GM03348 (cell line): ENCODE results near the gene TRIM66.
"Not testable (repeated sequence)": the region's sequence is repeated elsewhere in the genome, so short reads cannot be mapped to it uniquely, and the experiment has no call there.

Experiments used
- DNase-seq: peaks from one replicate; pipeline ENCODE4 v3.0.0; 2012; ENCODE audit warnings: low spot score

Gene TRIM66

DNA sequence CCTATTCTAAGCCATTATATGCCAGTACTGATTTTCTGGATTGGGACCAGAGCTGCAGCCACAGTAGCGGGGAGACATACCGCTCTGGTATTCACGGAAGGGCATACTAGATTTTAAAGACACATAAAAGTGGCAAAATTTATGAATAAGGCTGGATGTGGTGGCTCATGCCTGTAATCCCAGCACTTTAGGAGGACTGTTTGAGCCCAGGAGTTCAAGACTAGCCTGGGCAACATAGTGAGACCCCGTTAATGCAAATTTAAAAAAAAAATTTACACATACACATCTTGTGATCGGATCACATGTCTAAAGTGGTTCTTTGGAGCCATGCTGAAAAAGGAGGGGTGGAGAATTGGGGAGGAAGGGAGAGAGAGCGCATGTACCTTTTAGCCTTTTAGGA, 9.1 kb upstream of the TRIM66 start:
- DNase-seq = no peak

DNA sequence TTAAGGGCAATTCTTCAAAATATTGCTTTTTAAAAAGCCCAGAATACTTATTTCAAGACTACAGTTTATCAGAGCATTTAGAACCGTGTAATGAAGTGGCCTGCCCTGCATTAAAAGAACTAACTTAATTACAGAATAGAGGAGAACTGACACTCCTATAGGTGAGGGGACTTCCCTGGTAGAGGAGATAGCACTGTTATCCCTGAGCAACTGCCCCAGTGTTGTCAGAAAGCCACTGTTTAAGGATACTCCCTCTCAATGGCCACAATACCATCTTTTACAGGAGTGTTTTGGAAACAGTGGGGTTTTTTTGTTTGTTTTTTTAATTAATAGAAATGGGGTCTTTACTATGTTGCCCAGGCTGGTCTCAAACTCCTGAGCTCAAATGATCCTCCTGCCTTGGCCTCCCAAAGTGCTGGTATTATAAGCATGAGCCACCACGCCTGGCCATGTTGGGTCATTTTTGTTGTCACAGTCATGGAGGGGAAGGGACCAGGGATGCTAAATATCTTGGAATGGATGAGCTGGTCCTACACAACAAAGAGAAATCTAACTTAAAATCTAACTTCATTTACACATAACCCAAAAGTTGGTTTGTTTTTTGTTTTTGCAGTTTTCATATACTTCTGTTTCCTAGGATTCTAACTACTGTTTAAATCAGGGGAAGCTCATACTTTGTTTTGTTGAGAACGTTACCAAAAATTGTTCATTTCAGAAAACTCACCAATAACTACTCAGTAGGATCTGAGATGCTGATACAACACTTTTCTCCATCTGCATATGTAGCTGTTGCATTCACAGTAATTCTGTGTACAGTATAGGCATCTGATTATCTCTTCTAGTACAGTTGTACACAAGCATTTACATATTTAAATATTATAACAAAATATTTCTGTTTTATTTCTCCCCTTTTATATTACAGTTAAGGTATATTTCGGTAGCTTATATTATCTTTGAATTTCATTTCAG, 8.2 kb upstream of the TRIM66 start:
- no peak for DNase-seq

DNA sequence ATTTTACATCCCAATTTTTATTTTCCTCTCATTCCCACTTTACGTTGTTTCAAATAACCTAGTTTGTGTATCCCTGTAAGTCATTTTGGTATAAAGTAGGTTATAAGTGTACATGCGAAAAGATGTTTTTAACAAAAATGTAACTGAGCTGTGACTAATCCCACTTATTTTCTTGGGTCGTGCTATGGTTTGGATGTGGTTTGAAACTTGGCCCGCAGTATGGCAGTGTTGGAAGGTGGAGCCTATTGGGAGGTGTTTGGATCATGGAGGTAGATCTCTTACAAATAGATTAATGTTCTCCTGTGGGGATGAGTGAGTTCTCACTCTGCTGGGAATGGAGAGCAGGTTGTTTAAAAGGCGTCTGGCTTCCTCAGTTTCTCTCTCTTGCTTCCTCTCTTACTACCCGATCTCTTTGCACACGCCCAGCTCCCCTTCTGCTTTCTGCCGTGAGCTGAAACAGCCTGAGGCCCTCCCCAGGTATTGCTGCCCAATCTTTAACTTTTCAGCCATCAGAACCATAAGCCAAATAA, 7.3 kb upstream of the TRIM66 start:
- no peak for DNase-seq

DNA sequence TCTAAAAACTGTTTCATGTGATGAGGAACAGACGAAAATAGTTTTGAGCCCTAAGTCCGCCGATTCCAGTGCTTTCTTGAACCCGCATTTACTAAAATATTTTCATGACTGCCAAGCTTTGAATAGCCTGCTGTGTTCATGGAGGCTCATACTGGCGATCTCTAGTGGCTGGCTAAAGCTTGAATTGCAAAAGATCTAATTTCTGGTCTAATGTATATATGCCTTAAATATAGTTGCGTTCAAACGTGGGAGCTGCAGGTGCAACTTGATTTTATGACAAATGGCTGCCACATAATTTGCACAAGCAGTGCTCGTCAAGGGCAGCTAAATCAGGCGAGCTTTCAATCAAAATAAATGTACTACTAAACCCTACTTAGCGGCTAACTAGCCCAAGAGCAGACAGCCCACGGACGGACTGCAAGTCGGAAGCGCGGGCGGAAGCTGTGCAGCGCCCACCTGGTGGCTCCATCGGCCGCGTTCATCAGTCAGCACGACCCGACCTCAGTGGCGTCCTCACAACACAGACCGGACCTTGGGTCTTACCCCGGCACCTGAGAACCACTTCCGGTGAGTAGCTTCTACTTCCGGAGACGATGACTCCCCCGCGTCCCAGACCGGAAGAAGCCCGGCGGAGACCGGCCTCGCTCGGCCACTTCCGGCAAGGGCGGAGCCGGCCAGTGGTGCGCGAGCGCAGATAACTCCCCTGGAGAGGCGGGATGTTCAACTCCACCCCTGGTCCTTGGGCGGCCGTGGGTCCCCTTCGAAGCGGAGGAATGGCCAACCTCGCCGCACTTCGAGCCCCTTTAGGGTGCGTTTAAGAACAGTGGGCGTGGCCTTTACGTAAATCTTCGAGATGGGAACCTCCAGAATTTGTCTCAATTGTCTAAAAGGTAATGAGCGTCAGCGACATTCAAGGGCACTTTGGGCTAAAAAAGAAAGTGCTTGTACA, 6.2 kb upstream of the TRIM66 start:
- DNase-seq = peak; percentile 97

DNA sequence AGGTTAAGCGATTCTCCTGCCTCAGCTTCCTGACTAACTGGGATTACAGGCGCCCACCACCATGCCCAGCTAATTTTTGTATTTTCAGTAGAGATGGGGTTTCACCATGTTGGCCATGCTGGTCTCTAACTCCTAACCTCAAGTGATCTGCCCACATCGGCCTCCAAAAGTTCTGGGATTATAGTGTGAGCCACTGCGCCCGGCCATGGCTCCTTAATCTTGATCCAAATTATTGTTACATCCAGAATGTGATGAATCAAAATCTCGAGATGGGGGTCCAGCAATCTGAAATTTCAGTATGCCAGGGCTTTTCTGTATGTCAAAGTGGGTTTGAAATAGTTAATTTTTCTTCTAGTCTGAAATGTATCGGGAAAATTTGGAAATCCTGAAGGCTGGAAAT, 3.9 kb upstream of the TRIM66 start:
- no peak for DNase-seq

DNA sequence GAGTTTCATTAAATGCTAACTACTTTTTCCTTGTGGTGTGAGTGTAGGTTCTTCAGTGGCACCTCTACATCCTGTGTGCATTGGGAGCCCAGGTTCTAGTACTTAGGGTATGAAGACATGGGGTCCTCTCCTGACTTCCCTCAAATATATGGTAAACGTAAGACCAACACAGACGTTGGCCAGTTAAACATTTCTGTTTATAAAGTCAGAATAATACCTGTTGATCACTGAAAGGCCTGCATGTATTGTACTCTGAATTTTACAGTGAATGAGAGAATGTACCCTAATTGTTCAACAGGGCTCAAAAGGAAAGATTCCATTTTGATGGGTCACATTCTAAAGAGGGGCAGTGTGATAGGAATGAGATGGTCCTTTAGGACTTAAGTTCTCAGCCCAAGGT, 3.4 kb upstream of the TRIM66 start:
- no peak for DNase-seq

DNA sequence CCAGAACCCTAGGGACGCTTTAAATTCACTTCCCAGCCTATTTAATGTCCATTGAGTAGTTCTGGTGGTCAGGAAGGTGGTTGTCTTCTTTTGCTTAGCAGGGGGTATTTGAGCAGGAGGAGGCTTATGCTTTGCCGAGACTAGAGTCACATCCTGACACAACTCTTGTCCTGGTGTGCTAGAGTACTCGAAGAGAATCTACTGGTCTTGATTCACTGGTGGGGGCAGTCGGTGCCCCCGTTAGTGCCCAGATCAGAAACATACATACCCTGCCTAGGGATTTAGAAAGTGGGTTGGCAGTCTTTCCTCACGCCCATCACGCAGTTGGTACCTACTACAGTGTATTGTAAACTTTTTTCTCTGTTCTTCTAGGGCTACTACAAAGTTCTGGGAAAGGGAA, 2.8 kb upstream of the TRIM66 start:
- no peak for DNase-seq

DNA sequence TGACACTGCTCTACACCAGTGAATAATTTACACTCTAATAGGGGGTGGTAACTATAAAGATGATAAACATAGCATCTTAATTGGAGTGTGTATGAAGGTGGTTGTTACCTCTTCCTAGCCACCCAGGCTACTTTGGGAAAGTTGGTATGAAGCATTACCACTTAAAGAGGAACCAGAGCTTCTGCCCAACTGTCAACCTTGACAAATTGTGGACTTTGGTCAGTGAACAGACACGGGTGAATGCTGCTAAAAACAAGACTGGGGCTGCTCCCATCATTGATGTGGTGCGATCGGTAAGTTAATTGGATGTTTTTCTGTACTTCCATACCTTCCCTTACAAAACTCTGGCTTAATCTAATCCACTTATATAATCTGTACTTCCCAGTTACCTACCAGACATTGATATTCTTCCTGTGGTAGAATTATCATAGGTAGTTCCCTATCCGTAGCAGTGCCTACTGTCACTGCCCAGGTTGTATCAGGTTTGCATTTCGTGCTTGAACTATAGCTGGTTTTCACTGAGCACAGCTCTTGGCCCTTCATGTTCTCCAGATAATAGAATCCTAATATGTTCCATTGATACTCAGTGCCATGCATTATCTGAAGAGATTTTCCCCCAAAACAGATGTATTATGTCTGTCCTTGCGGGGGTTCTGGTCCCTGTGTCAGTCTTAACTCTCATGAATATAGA, 2.3 kb upstream of the TRIM66 start:
- no peak for DNase-seq

DNA sequence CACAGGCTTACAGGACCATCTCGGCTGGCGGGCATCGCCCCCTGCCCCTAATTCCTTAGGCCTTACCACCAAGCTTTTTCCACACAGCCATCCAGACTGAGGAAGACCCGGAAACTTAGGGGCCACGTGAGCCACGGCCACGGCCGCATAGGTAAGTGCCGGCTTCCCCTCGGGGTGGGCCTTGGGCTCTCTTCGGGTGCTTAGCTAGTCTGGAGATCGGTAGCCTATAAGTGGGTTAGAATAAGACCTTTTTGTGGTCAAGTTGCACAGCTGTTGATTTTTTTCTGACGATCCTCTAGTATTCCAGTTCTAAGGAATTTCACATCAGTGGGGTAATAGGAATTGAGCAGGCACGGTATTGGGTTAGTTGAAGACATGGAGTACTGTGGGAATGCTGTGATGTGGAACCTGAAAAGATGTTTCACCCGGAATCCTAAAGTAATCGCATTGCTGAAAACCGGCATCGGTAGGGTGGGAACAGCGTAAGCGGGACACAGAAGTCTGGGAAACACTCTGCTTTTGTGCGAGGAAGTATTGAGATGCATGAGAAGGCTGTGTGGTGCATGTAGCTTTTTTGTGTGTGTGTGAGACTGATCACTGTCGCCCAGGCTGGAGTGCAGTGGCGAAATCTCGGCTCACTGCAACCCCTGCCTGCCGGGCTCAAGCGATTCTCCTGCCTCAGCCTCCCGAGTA, 796 bp upstream of the TRIM66 start:
- no peak for DNase-seq

DNA sequence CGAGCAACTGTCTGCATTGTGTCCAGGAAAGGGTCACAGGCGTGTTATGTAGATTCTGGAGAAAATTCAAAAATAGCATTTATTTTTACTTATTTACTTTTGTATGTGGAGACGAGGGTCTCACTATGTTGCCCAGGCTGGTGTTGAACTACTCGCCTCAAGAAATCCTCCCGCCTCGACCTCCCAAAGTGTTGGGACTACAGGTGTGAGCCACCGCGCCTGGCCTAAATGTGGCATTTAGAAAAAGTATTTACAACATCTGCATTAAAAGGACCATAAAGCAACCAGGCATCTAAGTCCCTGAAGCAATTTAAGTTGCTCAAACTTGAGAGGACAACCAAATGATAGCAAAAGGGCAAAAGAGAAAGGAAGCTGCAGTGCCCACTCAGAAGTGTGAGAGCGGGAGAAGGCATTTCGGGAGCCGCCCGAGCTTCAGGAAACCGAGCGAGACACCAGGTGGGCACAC, 595 bp downstream of the TRIM66 start:
- no peak for DNase-seq

DNA sequence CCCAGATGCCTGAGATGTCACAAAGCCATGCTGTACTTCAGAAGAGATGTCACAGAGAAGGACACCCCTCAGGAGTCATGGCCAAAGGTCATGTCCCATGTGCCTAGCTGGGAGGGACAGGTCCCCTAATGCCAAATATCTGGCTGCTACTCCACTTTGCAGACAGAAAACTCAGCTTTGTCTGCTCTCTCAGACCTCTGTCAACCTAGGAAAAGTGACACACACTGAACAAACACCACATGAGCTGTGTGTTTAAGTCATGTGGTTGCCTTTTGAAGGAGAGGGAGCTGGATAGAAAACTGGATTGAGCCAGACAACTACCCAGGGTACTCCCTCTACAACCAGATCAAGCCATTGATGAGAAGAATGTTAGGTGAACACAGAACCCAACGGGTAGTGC, 3.5 kb downstream of the TRIM66 start:
- no peak for DNase-seq

DNA sequence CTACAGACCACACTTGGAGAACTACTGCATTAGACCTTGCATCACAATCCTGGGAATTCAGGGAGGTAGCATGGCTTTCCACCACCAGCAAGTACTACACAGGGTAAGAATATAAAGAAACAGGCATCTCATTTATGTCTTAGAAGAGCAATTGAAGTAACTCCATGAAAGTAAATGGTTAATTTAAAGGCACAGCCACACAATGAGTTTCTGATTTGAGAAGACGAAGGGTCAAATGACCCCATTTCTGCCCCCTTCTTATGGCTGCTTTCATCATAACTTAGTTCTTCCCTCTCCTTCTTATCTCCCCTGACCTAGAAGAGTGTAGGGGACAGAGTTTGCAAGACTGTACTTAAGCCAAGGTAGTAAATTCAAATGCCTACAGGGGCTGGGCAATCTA, 6.0 kb downstream of the TRIM66 start:
- DNase-seq = no peak

DNA sequence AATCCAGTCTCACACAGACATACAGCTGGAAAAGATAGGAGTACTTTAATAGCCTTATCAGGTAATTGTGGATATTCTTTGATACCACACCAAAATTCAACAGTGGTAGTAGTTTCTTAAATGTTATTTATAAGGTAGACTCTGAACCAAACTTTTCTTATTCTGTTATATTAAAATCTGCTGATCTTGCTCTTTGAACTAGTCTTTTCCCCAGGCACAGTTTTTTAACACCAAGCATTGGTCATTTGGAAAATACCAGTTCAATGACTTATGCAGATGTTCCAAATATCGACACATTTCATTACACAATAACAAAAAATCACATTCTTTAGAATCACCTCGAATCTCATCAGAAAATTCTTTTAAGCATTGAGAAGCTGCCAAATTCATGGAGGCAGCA, 7.6 kb downstream of the TRIM66 start:
- no peak for DNase-seq

DNA sequence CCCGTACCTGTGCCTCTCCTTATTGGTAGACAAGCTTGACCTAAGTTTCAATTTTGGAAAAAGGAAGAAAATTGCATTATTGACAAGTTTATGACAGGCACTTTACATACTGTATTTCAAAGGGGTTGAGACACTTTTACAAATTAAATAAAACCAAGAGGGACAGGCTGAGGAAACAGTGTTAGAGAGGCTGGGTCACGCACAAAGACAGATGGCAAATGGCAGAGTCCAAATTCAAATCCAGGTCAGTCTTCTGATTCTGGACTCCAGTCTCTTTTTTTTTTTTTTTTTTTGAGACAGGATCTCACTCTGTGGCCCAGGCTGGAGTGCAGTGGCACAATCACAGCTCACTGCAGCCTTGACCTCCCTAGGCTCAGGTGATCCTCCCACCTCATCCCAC, 10.1 kb downstream of the TRIM66 start:
- DNase-seq = no peak

DNA sequence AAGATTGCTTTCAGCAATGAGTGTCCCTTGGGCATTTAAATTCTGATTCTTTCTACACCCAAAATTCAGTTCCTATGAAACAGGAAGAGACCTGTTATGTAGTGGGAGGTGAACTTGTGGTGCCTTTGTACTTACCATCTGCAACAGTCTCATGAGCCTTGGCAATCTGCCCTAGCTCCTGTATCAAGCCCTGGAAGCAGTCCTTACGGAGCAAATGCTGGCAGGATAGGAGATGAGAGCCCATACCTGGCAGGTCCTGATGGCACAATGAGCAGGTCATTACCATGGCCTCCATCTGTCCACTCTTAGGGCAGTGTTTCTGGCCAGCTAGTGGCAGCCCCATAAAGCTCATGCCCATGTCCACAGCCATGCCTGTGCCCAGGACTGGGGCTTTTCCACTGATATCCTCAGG, 10.8 kb downstream of the TRIM66 start:
- no peak for DNase-seq

DNA sequence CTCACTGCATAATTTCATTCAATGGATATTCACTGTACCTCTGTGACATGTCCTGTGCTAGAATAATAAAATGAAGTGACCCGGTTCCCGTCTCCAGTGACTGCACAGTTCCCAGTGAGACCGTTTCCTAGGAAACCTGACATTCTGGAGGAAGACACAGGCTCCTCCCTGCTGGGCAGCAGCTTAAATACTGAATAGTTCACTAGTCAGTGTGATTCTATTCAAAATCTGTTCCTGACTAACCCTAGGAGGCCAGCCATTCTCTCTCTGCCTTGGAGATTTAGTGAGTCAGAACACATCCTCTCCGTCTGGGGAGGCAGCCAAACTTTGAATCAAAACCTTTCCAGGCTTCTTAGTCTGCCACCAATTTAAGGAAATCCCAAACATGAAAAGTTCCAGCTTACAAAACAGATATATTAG, 11.3 kb downstream of the TRIM66 start:
- DNase-seq = peak; percentile 89

DNA sequence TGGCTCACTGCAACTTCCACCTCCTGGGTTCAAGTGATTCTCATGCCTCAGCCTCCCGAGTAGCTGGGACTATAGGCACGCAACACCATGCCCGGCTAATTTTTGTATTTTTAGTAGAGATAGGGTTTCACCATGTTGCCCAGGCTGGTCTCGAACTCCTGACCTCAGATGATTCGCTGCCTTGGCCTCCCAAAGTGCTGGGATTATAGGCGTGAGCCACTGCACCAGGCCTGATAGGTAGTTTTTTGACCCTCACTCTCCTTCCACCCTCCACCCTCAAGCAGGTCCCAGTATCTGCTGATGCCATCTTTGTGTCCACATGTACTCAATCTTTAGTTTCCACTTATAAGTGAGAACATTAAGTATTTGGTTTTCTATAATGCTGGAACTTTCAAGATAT, 12.4 kb downstream of the TRIM66 start:
- not testable (repeated sequence) for DNase-seq

DNA sequence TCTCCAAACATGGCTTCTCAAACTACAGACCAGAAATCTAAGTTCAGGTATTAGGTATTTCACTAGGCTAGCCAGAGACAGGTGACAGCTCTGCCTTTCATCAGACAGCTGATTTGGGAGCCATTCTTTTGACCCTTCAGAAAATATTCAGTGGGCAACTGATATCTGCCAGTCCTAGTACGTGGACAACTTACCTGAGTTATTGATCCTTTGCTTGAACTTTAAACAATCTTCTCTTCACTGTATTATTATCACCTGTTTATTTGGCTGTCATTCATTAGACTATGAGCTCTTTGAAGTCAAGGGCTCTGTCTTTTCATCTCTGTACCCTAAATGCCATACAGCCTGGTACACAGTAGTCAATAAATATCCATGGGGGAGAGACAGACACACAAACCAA, 17.2 kb downstream of the TRIM66 start:
- no peak for DNase-seq

DNA sequence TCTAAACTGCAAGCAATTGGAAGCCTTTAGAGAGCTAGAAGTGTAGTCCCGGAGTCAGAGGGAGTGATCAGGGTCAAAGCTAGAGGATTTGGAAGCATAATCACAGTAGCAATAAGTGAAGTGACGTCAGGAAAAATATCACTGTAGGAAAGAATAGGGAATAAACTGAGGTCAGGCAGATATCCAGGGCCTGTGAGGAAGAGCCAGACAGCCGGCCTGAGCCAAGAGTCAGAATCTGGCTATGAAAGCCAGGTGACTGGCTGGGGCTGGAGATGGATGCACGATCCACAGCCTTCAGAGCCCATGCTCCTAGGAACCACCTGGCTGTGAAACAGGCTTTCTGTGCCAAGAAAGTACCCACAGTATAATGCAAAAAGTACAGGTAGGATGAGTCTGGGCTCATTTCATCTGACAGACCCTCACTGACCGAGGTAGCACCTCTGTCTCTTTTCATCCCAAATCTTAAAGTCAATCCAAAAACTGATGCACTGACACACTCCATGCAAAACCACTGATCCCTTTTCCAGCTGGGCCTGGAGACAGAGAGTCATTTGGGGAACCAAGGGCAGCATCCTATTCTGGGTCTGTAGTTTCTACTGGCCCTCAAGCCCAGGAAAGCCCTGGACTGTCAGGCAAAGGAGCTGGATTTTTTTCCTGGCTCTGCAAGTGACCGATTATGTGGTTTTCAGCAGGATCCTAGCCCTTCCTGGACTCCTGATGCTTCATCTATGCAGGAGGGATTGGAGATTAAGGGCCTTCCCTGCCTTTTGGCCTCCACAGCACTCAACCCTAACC, 21.3 kb downstream of the TRIM66 start:
- DNase-seq = no peak

DNA sequence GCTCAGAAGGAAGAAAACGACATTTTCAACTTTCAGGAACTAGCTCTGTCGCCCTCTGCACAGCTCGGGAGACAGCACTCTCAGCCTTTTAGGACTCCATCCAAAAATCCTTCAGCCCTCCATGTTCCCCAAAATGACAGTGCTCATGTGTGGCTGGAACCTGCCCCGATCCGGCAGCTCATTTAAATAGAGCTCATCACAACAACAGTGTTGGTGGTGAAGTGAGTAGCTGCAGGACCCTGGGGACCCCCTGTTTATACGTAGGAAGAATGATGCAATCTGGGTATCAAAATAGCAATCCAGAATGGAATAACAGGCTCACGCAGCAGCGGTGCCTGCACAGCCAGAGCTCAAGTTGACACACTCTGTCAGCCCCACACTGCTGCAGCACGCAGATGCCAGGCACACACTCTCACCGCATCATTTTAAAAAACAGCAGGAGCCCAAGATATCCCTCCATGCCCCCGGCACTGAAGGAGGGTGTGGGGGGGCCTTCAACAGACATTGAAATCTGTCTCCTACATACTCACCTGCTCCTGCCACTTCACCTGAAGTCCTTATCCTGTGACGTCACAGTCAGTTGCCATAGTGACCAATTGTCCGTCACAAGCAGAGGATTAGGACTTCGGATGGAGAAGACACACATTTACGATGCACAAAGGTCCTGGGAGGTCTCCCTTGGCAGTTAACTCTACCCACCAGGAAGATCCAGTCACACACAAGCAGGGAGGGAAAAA, 24.0 kb downstream of the TRIM66 start:
- no peak for DNase-seq
